Suprapubic skin (tissue), 4 donors: ENCODE data around the gene SCN2B. TPM values are rescaled to one million over a fixed set of nuclear protein-coding genes. Genes with fewer than 3 reads are reported as not detected.
A peak's percentile ranks its signal among the peaks of the same experiment; 100 is the strongest.

ENCODE experiments used
- DNase-seq, 2 donors: peaks; one replicate each; pipeline ENCODE4 v3.0.0-alpha.2; 2019; ENCODE audit warnings: low spot score in 2 of 2
- H3K27ac ChIP-seq: fragments of 200-600 bp; sonication (generic); one replicate; pipeline ENCODE4 v1.5.1; 2019
- H3K27me3 ChIP-seq: fragments of 200-600 bp; sonication (generic); one replicate; pipeline ENCODE4 v1.5.1; 2019
- H3K36me3 ChIP-seq: fragments of 200-600 bp; sonication (generic); one replicate; pipeline ENCODE4 v1.5.1; 2019
- H3K4me1 ChIP-seq: fragments of 200-600 bp; sonication (generic); one replicate; pipeline ENCODE4 v1.5.1; 2019
- H3K4me3 ChIP-seq: fragments of 200-600 bp; sonication (generic); one replicate; pipeline ENCODE4 v1.5.1; 2019; ENCODE audit warnings: mild to moderate bottlenecking
- H3K9me3 ChIP-seq: fragments of 200-600 bp; sonication (generic); one replicate; pipeline ENCODE4 v1.5.1; 2019
- EP300 ChIP-seq: sonication (generic); formaldehyde crosslinking; IDR thresholded peaks from one replicate; pipeline ENCODE4 v1.6.1; 2017; ENCODE audit warnings: antibody characterized with exemption
- POLR2A ChIP-seq, 2 donors: fragments of 450-650 bp; IDR thresholded peaks; one replicate each; pipeline ENCODE4 v1.6.1; 2017; ENCODE audit warnings: antibody characterized with exemption in 2 of 2, mild to moderate bottlenecking in 2 of 2, moderate library complexity in 2 of 2
- POLR2AphosphoS5 ChIP-seq, 3 donors: sonication (generic); formaldehyde crosslinking; IDR thresholded peaks; one replicate each; pipeline ENCODE4 v1.6.1; 2017; ENCODE audit warnings: antibody characterized with exemption in 3 of 3
- WGBS: methylation state at CpG from one replicate; pipeline ENCODE4 v1.1.5; 2018; 5-methylcytosine and 5-hydroxymethylcytosine counted together
- total RNA-seq, 4 donors: library from RNA; depleted of rRNA; stranded (reverse); fragments of >200 nt; gene quantifications; one replicate each; pipeline ENCODE4 v1.1.0, GENCODE V29; 2016
- TF ChIP-seq, protein P1 (sequence below), 2 donors: fragments of 200-600 bp in 1 of 2; fragments of 450-650 bp in 1 of 2; sonication (generic) in 1 of 2; IDR thresholded peaks; one replicate each; pipeline ENCODE4 v1.5.1; 2016 to 2019; ENCODE audit warnings: antibody characterized with exemption in 2 of 2, mild to moderate bottlenecking in 1 of 2, moderate library complexity in 1 of 2

The SCN2B gene
- total RNA-seq, 4 donors from 2014 or later = 0.08 to 0.21 TPM; not detected in 2

DNA sequence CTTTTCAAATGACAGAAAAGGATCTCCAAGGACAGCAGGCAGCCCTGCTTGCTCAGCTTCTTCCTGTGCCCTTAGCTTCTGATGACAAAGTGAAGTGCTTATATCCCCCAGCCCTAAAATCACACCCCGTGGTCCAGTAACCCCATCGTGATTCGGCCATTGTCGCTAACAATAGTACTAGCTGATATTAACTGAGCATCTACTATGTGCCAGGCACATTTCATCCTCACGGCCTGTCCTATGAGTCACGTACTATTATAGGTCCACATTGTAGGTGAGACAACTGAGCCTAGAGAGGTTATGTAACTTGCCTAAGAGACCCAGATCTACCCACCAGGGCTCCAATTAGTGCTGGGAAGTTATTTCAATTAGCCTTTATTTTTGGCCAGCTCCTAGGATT lies 29.9 kb downstream of the SCN2B start:
- Histone ChIP-seq H3K4me3 (no peak overlapping the region), H3K27me3 (peaks cover 3% of the 10 kb centered on the region), H3K27ac (no peak overlapping the region), H3K36me3 (no peaks in the 10 kb centered on the region), H3K9me3 (no peaks in the 10 kb centered on the region), H3K4me1 (peaks cover 29% of the 10 kb centered on the region)
- no peak for DNase-seq
- no peak for TF ChIP-seq EP300
- no peak for TF ChIP-seq POLR2AphosphoS5 (IDR thresholded peaks at IDR 0.05)
- no peak for TF ChIP-seq POLR2A (IDR thresholded peaks at IDR 0.05)
- 83% methylated on average over 6 of the region's 6 CpGs for WGBS

DNA sequence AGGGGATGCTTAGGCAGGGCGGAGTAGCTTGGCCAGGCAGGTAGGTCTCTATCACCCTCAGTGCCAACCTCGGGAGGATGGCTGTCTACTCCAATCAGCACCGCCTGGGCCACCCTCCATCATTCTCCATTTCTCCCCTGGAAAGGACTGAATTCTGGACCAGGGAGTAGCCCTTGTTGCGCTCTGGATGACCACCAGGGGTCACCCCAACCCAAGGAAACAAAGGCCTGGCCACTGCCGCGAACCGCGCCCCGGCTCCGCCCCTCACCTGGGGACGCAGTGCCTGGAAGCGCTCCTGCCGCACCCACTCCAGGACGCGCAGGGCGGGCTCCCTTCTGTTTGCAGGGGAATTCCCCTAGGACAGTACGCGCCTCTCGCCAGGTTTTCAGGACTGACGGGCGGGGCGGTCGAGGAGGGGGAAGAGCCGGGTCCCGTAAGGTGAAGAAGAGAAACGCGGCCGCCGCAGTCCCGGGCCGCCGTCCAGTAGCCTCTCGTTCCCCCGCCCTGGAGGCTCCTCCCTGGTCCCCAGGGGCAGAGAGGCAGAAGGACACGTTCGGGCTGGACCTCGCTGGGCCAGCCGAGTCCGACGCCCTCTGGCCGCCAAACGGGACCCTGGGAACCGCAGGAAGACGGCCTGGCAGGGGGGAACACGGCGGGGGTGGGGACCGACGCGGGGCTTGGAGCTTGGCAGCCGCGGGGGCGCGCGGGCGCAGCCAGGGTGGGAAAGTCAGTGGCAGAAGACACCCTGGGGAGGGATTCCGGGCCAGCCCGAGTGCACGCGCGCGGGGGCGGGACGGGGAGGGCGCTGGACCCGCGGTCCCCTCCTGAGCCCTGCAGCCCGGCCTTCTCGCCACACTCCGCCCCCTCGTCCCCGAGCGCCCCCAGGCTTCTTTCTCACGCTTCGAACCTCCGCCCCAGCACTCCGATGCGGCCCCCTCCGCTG lies 30.9 kb downstream of the SCN2B start:
- 2% methylated on average over 60 of the region's 78 CpGs for WGBS
- Histone ChIP-seq H3K27me3 (peaks cover 10% of the 10 kb centered on the region), H3K36me3 (no peaks in the 10 kb centered on the region), H3K9me3 (no peaks in the 10 kb centered on the region), H3K27ac (no peak overlapping the region), H3K4me3 (peak overlapping the region; percentile 57), H3K4me1 (peaks cover 29% of the 10 kb centered on the region)
- TF ChIP-seq POLR2AphosphoS5 (IDR thresholded peaks at IDR 0.05) = peak in 2 of 3 donors; percentile 31 to 48
- TF ChIP-seq POLR2A (IDR thresholded peaks at IDR 0.05) = no peak
- TF ChIP-seq EP300 = no peak
- TF ChIP-seq, protein P1, sequence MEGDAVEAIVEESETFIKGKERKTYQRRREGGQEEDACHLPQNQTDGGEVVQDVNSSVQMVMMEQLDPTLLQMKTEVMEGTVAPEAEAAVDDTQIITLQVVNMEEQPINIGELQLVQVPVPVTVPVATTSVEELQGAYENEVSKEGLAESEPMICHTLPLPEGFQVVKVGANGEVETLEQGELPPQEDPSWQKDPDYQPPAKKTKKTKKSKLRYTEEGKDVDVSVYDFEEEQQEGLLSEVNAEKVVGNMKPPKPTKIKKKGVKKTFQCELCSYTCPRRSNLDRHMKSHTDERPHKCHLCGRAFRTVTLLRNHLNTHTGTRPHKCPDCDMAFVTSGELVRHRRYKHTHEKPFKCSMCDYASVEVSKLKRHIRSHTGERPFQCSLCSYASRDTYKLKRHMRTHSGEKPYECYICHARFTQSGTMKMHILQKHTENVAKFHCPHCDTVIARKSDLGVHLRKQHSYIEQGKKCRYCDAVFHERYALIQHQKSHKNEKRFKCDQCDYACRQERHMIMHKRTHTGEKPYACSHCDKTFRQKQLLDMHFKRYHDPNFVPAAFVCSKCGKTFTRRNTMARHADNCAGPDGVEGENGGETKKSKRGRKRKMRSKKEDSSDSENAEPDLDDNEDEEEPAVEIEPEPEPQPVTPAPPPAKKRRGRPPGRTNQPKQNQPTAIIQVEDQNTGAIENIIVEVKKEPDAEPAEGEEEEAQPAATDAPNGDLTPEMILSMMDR (IDR thresholded peaks at IDR 0.05) = peak; percentile 85 to 90
- peak; percentile 92 to 93 for DNase-seq

DNA sequence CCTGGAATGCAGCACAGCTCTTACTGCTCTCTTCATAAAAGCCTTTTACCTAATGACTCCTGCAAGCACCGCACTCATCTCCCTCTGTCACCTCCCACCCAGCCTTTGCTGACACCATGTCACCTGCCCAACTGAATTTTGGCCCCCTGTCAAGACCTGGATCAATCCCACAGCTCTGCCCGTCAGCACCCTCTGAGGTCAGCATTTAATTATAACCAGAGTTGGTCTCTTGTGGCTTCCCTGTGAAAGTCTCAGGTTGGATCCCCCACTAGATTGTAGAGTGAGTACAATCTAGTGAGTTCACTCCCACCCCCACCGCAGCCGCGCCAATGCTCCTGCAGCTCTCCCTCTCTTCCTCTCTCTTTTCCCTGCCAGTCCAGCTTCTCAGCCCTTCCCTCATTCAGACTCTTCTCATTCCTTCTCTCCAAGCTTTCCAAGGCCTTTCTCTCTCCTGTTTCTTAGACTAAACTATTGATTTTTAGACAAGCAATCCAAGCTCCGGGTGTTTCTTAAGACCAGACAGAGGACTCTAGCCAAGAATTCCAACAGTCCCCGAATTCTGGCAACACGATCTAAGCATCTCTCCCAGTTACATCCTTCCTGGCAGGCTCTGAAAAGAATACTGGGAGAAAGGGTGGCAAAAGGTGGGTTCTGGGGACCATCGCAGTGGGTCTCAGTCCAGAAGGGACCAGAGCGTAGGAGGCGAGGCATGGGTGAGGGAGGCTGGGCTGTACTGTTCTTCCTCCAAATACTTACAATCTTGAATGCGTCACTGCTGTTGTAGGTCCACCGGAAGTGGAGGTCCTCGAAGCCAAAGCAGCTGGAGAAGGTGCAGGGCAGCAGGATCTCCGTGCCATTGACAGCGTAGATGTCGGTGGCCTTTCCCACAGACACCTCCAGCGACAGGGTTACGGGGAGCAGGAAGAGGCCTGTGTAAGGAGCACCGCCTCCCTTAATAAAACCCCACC lies 31.9 kb downstream of the SCN2B start:
- Histone ChIP-seq H3K27ac (no peak overlapping the region), H3K36me3 (no peaks in the 10 kb centered on the region), H3K4me3 (no peak overlapping the region), H3K4me1 (peaks cover 29% of the 10 kb centered on the region), H3K27me3 (peaks cover 14% of the 10 kb centered on the region), H3K9me3 (no peaks in the 10 kb centered on the region)
- WGBS = 53% methylated on average over 20 of the region's 20 CpGs
- TF ChIP-seq POLR2A (IDR thresholded peaks at IDR 0.05) (no peak), POLR2AphosphoS5 (IDR thresholded peaks at IDR 0.05) (no peak), EP300 (no peak)
- TF ChIP-seq, protein P1 (IDR thresholded peaks at IDR 0.05) = no peak
- peak in 1 of 2 donors; percentile 54 for DNase-seq

DNA sequence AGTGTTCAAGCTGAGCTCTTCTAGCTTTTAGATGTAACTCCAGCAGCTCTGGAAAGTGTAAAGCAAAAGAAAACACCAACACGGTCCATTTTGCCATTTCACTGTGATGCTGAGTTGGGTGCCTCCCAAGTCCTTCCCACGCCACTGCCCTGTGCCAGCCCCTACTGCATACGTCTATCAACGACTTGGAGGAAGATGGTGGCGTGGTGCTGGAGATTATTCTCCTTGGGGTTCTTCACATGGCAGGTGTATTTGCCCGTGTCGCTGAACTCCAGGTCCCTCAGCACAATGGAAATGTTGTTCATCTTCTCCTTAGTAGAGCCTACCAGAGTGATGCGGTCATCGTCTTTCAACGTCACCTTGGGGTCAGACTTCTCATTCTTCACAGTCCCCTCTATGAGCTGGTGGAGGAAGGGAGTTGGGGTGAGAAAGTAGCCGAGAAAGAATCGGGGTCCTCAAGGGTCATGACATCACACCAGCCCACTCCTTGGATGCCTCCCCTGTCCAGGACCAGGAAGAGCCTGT lies 32.7 kb downstream of the SCN2B start:
- TF ChIP-seq EP300 (no peak), POLR2AphosphoS5 (IDR thresholded peaks at IDR 0.05) (no peak), POLR2A (IDR thresholded peaks at IDR 0.05) (no peak)
- TF ChIP-seq, protein P1 (IDR thresholded peaks at IDR 0.05) = no peak
- H3K9me3 ChIP-seq = no peaks in the 10 kb centered on the region
- peaks cover 17% of the 10 kb centered on the region for H3K27me3 ChIP-seq
- no peaks in the 10 kb centered on the region for H3K36me3 ChIP-seq
- no peak overlapping the region for H3K4me3 ChIP-seq
- H3K4me1 ChIP-seq = peaks cover 24% of the 10 kb centered on the region
- DNase-seq = peak; percentile 32 to 50
- 89% methylated on average over 12 of the region's 12 CpGs for WGBS
- H3K27ac ChIP-seq = no peak overlapping the region

DNA sequence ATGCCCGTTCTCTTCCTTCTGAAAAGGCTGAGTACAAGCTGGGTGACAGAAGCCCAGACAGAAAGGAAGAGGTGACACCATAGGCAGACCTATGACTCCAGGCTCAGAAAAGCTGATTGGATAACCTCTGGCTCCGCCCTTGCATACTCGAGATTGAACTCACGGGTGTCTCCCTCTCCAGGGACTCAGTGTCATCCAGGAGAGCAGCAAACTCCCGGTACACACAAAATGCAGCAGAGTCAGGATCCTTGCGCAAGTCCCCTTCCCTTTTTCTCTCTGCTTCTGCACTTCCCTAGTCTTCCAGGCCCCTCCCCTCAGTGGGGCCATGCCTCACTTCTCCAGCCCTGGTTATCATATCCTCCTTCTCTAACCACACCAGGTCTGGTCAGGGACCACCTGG lies 33.6 kb downstream of the SCN2B start:
- Histone ChIP-seq H3K9me3 (no peaks in the 10 kb centered on the region), H3K36me3 (no peaks in the 10 kb centered on the region), H3K27ac (no peak overlapping the region), H3K4me3 (no peak overlapping the region), H3K27me3 (peaks cover 19% of the 10 kb centered on the region), H3K4me1 (peaks cover 24% of the 10 kb centered on the region)
- peak in 1 of 2 donors; percentile 62 for DNase-seq
- TF ChIP-seq POLR2AphosphoS5 (IDR thresholded peaks at IDR 0.05) = no peak
- no peak for TF ChIP-seq EP300
- TF ChIP-seq, protein P1 (IDR thresholded peaks at IDR 0.05) = no peak
- TF ChIP-seq POLR2A (IDR thresholded peaks at IDR 0.05) = no peak
- 47% methylated on average over 6 of the region's 6 CpGs for WGBS
